Neural cell (in vitro differentiated cells): Measurements from ENCODE around the gene PAK3. TPM values are rescaled to one million over a fixed set of nuclear protein-coding genes. Genes with fewer than 3 reads are reported as not detected.

Source experiments
- H2AFZ ChIP-seq: fragments of 200-600, 300-800 bp; sonication (generic), shearing (Covaris generic); 2 replicates; pipeline ENCODE4 v1.6.0; 2014; ENCODE audit warnings: low read depth, mild to moderate bottlenecking, antibody characterized with exemption, low read length, moderate library complexity
- H3F3A ChIP-seq: fragments of 200-600 bp; shearing (Covaris generic); 2 replicates; pipeline ENCODE4 v1.6.1; 2016; ENCODE audit warnings: mild to moderate bottlenecking, moderate library complexity, mixed read lengths, antibody characterized with exemption, low read length; ENCODE audit not compliant: insufficient read depth, poor library complexity, severe bottlenecking
- H3K27ac ChIP-seq: fragments of 200-600, 300-800 bp; sonication (generic), shearing (Covaris generic); 2 replicates; pipeline ENCODE4 v1.5.1; 2014; ENCODE audit warnings: mild to moderate bottlenecking, low read length, moderate library complexity
- H3K27me3 ChIP-seq: fragments of 300-800, 200-600 bp; sonication (generic), shearing (Covaris generic); 2 replicates; pipeline ENCODE4 v1.6.0; 2014; ENCODE audit warnings: mild to moderate bottlenecking, low read depth, low read length, moderate library complexity; ENCODE audit not compliant: insufficient read depth
- H3K36me3 ChIP-seq: fragments of 300-800, 200-600 bp; sonication (generic), shearing (Covaris generic); 2 replicates; pipeline ENCODE4 v1.5.1; 2014; ENCODE audit warnings: mild to moderate bottlenecking, antibody characterized with exemption, low read length, moderate library complexity; ENCODE audit not compliant: insufficient read depth
- H3K4me2 ChIP-seq: fragments of 300-800, 200-600 bp; sonication (generic), shearing (Covaris generic); 2 replicates; pipeline ENCODE4 v1.6.0; 2014; ENCODE audit warnings: mild to moderate bottlenecking, low read length
- H3K4me3 ChIP-seq: fragments of 300-800, 200-600 bp; sonication (generic), shearing (Covaris generic); 2 replicates; pipeline ENCODE4 v1.5.1; 2014; ENCODE audit warnings: mild to moderate bottlenecking, low read length, moderate library complexity
- H3K79me2 ChIP-seq: fragments of 200-600 bp; shearing (Covaris generic); replicated peaks from 2 replicates; pipeline ENCODE4 v1.6.0; 2014; ENCODE audit warnings: mild to moderate bottlenecking, low read length, moderate library complexity; ENCODE audit not compliant: insufficient read depth
- H3K9ac ChIP-seq: fragments of 300-800, 200-600 bp; sonication (generic), shearing (Covaris generic); 2 replicates; pipeline ENCODE4 v1.6.1; 2016; ENCODE audit warnings: mild to moderate bottlenecking, low read length, mixed read lengths
- H3K9me2 ChIP-seq: fragments of 200-600 bp; shearing (Covaris generic); 2 replicates; pipeline ENCODE4 v1.6.1; 2016; ENCODE audit warnings: mild to moderate bottlenecking, low read length, mixed read lengths; ENCODE audit not compliant: insufficient read depth
- H3K9me3 ChIP-seq: fragments of 200-600, 300-800 bp; sonication (generic), shearing (Covaris generic); 2 replicates; pipeline ENCODE4 v1.6.1; 2016; ENCODE audit warnings: mild to moderate bottlenecking, mixed run types, low read length, moderate library complexity, mixed read lengths
- H4K20me1 ChIP-seq: fragments of 200-600 bp; shearing (Covaris generic); 2 replicates; pipeline ENCODE4 v1.6.1; 2016; ENCODE audit warnings: mild to moderate bottlenecking, mixed run types; ENCODE audit not compliant: insufficient read depth
- CTCF ChIP-seq: fragments of 450-650 bp; IDR thresholded peaks from 2 replicates; pipeline ENCODE4 v1.5.1; 2014; ENCODE audit warnings: antibody characterized with exemption, mild to moderate bottlenecking, moderate library complexity; ENCODE audit not compliant: poor library complexity, severe bottlenecking
- EP300 ChIP-seq: fragments of 450-650 bp; conservative IDR thresholded peaks from 2 replicates; pipeline ENCODE4 v1.6.1; 2014; ENCODE audit warnings: antibody characterized with exemption, mild to moderate bottlenecking, moderate library complexity; ENCODE audit not compliant: poor library complexity, severe bottlenecking
- EZH2 ChIP-seq: fragments of 200-600, 300-800 bp; shearing (Covaris generic), sonication (generic); IDR thresholded peaks from 2 replicates; pipeline ENCODE4 v1.6.1; 2014; ENCODE audit warnings: antibody characterized with exemption, low read length, borderline replicate concordance, mild to moderate bottlenecking; ENCODE audit not compliant: insufficient read depth, poor library complexity, severe bottlenecking
- MXI1 ChIP-seq: fragments of 450-650 bp; conservative IDR thresholded peaks from 2 replicates; pipeline ENCODE4 v1.6.1; 2014; ENCODE audit warnings: antibody characterized with exemption, mild to moderate bottlenecking; ENCODE audit not compliant: poor library complexity, severe bottlenecking
- POLR2AphosphoS5 ChIP-seq: IDR thresholded peaks from 2 replicates; pipeline ENCODE4 v1.6.1; 2012
- RAD21 ChIP-seq: fragments of 450-650 bp; conservative IDR thresholded peaks from 2 replicates; pipeline ENCODE4 v1.6.1; 2014; ENCODE audit warnings: antibody characterized with exemption, mild to moderate bottlenecking, moderate library complexity
- REST ChIP-seq: IDR thresholded peaks from 2 replicates; pipeline ENCODE4 v1.6.1; 2012; ENCODE audit warnings: borderline replicate concordance
- SMC3 ChIP-seq: fragments of 450-650 bp; conservative IDR thresholded peaks from 2 replicates; pipeline ENCODE4 v1.6.1; 2014; ENCODE audit warnings: antibody characterized with exemption, mild to moderate bottlenecking, moderate library complexity; ENCODE audit not compliant: poor library complexity
- TAF1 ChIP-seq: IDR thresholded peaks from 2 replicates; pipeline ENCODE4 v1.6.1; 2012; ENCODE audit warnings: low read depth
- polyA plus RNA-seq: library from polyadenylated mRNA; depleted of rRNA; stranded (reverse); fragments of >200 nt; gene quantifications from 2 replicates; pipeline ENCODE4 v1.2.3, GENCODE V29; 2014

Gene PAK3
- polyA plus RNA-seq, 1 donor from 2014 or later: 92.4 TPM

- Histone ChIP-seq H3K4me3 (no peak overlapping the region), H3K36me3 (no peaks in the 10 kb centered on the region), H3K4me2 (no peak overlapping the region), H4K20me1 (no peaks in the 10 kb centered on the region), H3K9me2 (no peaks in the 10 kb centered on the region), H3K9ac (no peak overlapping the region), H3K27me3 (no peaks in the 10 kb centered on the region), H2AFZ (no peak overlapping the region), H3K79me2 (no peaks in the 10 kb centered on the region), H3K9me3 (no peaks in the 10 kb centered on the region), H3F3A (no peaks in the 10 kb centered on the region), H3K27ac (no peak overlapping the region)
- TF ChIP-seq EP300 (no peak), EZH2 (no peak), TAF1 (no peak), RAD21 (no peak), SMC3 (no peak), POLR2AphosphoS5 (no peak), MXI1 (no peak)
Observed at GRCh38 chrX:111180750-111181240, 84.8 kb downstream of the PAK3 start.

GRCh38 chrX:111181951-111182350 lies 86.0 kb downstream of the PAK3 start:
- Histone ChIP-seq H3K36me3 (no peaks in the 10 kb centered on the region), H3K9me2 (no peaks in the 10 kb centered on the region), H3K79me2 (no peaks in the 10 kb centered on the region), H3F3A (no peaks in the 10 kb centered on the region), H3K9ac (no peak overlapping the region), H3K9me3 (no peaks in the 10 kb centered on the region), H4K20me1 (no peaks in the 10 kb centered on the region), H2AFZ (no peak overlapping the region), H3K4me2 (no peak overlapping the region), H3K27ac (no peak overlapping the region), H3K4me3 (no peak overlapping the region), H3K27me3 (no peaks in the 10 kb centered on the region)
- TF ChIP-seq RAD21 (no peak), CTCF (no peak), REST (no peak), EZH2 (no peak), POLR2AphosphoS5 (no peak), EP300 (no peak), MXI1 (no peak), SMC3 (no peak), TAF1 (no peak)
